AG08395 (cell line): Measurements from ENCODE around the gene SPN.
A peak's percentile ranks its signal among the peaks of the same experiment; 100 is the strongest.
"Not testable (repeated sequence)": the region's sequence is repeated elsewhere in the genome, so short reads cannot be mapped to it uniquely, and the experiment has no call there.

Source experiments
- DNase-seq: peaks from one replicate; pipeline ENCODE4 v3.0.0; 2012; ENCODE audit warnings: mixed read lengths, low spot score

Gene SPN

GRCh38 chr16:29701214-29701555, 38.1 kb downstream of the SPN start:
- no peak for DNase-seq

- no peak for DNase-seq
These were observed 39.2 kb downstream of the SPN start for GRCh38 chr16:29702269-29702668.

- DNase-seq, result no peak
These were observed 42.0 kb downstream of the SPN start for GRCh38 chr16:29705030-29705429.

GRCh38 chr16:29707160-29707559, 44.1 kb downstream of the SPN start:
- DNase-seq, result not testable (repeated sequence)

DNA sequence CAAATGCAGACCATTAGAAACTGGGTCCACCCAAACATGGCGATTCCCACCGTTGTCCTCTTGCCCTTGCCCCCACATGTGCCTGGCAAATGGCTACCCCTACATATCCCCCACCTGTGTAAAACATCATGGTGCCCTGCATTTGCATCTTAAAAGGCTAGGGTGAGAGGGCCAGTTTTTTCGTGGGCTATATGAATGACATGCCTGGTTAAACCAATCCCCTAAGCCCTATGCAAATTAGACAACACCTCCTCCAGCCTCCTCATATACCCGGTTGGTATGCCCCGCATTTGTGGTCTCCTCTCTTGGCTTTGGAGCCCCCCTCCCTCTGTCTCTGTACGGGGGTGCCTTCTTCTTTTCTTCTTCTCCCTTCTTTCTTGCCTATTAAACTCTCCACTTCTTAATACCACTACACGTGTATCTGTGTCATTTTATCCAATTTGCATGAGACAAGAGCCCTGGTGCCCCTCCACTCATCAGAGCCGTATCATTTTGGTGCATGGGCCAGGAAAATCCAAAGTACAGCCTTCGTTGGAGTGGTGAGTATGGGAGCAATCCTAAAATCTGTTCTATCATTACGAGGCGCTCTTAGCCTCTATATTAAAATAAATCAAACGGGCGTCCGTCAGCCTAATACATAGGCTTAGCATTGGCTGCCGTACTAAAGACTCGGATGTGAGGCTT, 46.0 kb downstream of the SPN start:
- DNase-seq, result no peak

DNA sequence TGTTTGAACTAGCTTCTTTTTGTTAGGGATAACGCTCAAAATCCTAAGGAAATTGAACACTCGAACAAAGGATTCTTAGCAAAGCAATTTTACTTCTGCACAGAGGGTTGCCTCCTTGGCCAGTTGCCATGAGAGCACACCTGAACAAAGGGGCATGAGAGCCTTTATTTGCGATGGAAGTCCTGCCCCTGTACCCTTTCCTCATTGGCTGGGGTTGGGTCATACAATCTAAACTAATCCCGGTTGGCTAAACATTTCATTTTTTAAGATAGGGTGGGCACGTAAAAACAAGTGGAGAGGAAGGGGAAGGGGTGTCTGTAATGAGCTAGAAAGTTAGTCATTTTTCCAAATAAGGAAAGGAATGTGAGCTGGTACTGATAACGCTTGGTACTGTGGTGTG, 46.6 kb downstream of the SPN start:
- not testable (repeated sequence) for DNase-seq

- DNase-seq, result peak; percentile 77
These were observed 47.5 kb downstream of the SPN start for GRCh38 chr16:29710227-29711219.

GRCh38 chr16:29712809-29713208, 49.8 kb downstream of the SPN start:
- no peak for DNase-seq

DNA sequence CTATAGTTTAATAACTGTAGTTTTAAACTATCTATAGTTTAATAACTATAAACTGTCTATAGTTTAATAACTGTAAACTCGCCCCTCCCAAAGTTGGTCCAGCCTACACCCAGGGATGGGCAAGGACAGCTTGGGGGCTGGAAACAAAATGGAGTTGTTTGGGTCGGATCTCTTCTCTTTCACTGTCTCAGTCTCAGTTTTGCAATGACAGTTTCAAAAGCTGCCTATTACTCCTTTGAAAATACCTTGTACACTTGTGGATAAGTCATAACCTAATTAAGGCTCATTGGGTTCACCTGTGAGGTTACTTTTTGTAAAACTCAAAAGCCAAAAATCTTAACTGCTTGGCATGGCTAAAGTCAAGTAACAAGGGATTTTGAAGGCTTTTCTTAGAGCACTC, 51.3 kb downstream of the SPN start:
- no peak for DNase-seq

- DNase-seq, result no peak
These were observed 51.9 kb downstream of the SPN start for GRCh38 chr16:29714972-29715371.

DNA sequence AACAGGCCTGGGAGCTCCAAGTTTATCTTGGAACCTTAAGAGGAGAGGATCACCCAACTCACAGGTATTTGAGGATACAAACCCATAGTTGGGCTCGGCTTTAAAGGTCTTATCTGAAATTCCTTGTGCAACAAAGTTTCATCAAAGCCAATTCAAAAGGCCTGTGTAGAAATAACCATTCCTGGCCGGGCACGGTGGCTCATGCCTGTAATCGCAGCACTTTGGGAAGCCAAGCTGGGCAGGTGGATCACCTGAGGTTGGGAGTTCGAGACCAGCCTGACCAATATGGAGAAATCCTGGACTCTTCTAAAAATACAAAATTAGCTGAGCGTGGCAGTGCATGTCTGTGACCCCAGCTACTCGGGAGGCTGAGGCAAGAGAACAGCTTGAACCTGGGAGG, 54.1 kb downstream of the SPN start:
- no peak for DNase-seq

- DNase-seq, result no peak
These were observed 56.0 kb downstream of the SPN start for GRCh38 chr16:29719063-29719462.
